SK-N-SH (cell line): ENCODE measurements around the gene PDK2. TPM values are rescaled to one million over a fixed set of nuclear protein-coding genes. Genes with fewer than 3 reads are reported as not detected.

Source experiments
- CTCF ChIA-PET: fragments of 300-600, 350-600 bp; formaldehyde crosslinking; extraction: SDS; loops from one replicate; lab custom pipeline; 2021; lab: Yijun Ruan, JAX
- POLR2A ChIA-PET: fragments of 350-600 bp; sonication (Branson Sonifier 250); formaldehyde crosslinking; extraction: SDS; loops from one replicate; lab custom pipeline; 2020; ENCODE audit warnings: antibody characterized with exemption, inconsistent platforms; lab: Yijun Ruan, JAX
- DNase-seq: peaks from one replicate; pipeline ENCODE4 v3.0.0; 2012
- H2AFZ ChIP-seq: fragments of 200-600 bp; sonication (generic); 2 replicates; pipeline ENCODE4 v1.8.1; 2016; ENCODE audit warnings: antibody characterized with exemption, mild to moderate bottlenecking, low read depth
- H3F3A ChIP-seq: fragments of 200-600 bp; sonication (generic); replicated peaks from 2 replicates; pipeline ENCODE3; 2016; ENCODE audit warnings: antibody characterized with exemption, mild to moderate bottlenecking; ENCODE audit not compliant: insufficient read depth
- H3K27ac ChIP-seq, 2 experiments: fragments of 200-500 bp in 1 of 2; fragments of 200-600 bp in 1 of 2; sonication (Bioruptor generic) in 1 of 2; sonication (generic), shearing (Covaris generic) in 1 of 2; 2 replicates each; pipeline versions ENCODE4 v1.5.1 to v1.6.1; 2014 to 2016; ENCODE audit warnings: low read depth in 2 of 2, inconsistent platforms in 1 of 2, low read length in 1 of 2, mild to moderate bottlenecking in 1 of 2, mixed read lengths in 1 of 2
- H3K27me3 ChIP-seq: fragments of 200-600 bp; sonication (generic), shearing (Covaris generic); 2 replicates; pipeline ENCODE4 v1.6.1; 2016; ENCODE audit warnings: mixed run types; ENCODE audit not compliant: insufficient read depth
- H3K36me3 ChIP-seq, 2 experiments: fragments of 200-500 bp in 1 of 2; fragments of 200-600 bp in 1 of 2; sonication (Bioruptor generic) in 1 of 2; sonication (generic) in 1 of 2; replicated peaks in 1 of 2; 2 replicates each; pipeline versions ENCODE3 to v1.5.1; 2014 to 2016; ENCODE audit warnings: low read length in 1 of 2, mild to moderate bottlenecking in 1 of 2; ENCODE audit not compliant: insufficient read depth in 2 of 2, control insufficient read depth in 1 of 2
- H3K4me1 ChIP-seq, 2 experiments: fragments of 200-500 bp in 1 of 2; fragments of 200-600 bp in 1 of 2; sonication (Bioruptor generic) in 1 of 2; sonication (generic), shearing (Covaris generic) in 1 of 2; 2 replicates each; pipeline versions ENCODE4 v1.5.1 to v1.6.1; 2014 to 2016; ENCODE audit warnings: low read depth in 1 of 2, low read length in 1 of 2, mixed run types in 1 of 2; ENCODE audit not compliant: insufficient read depth in 2 of 2, control insufficient read depth in 1 of 2
- H3K4me2 ChIP-seq: fragments of 200-600 bp; sonication (generic), shearing (Covaris generic); 2 replicates; pipeline ENCODE4 v1.6.1; 2017; ENCODE audit warnings: mixed run types
- H3K4me3 ChIP-seq, 2 experiments: fragments of 200-500 bp in 1 of 2; fragments of 200-600 bp in 1 of 2; sonication (Bioruptor generic) in 1 of 2; sonication (generic), shearing (Covaris generic) in 1 of 2; 2 replicates each; pipeline versions ENCODE4 v1.5.1 to v1.8.1; 2014 to 2016; ENCODE audit warnings: low read depth in 2 of 2, inconsistent platforms in 1 of 2, low read length in 1 of 2, mild to moderate bottlenecking in 1 of 2, mixed read lengths in 1 of 2, moderate library complexity in 1 of 2
- H3K79me2 ChIP-seq: fragments of 200-600 bp; sonication (generic); 2 replicates; pipeline ENCODE4 v1.8.1; 2017; ENCODE audit warnings: mild to moderate bottlenecking; ENCODE audit not compliant: insufficient read depth
- H3K9ac ChIP-seq: fragments of 200-600 bp; sonication (generic); 2 replicates; pipeline ENCODE4 v1.6.1; 2017; ENCODE audit warnings: mixed run types
- H3K9me2 ChIP-seq: fragments of 200-600 bp; sonication (generic); 2 replicates; pipeline ENCODE4 v1.6.1; 2017; ENCODE audit warnings: mixed run types
- H3K9me3 ChIP-seq: fragments of 200-600 bp; sonication (generic); 2 replicates; pipeline ENCODE4 v1.6.1; 2017; ENCODE audit warnings: mixed run types, mild to moderate bottlenecking, moderate library complexity
- H4K20me1 ChIP-seq: fragments of 200-600 bp; sonication (generic); 2 replicates; pipeline ENCODE4 v1.6.1; 2017; ENCODE audit warnings: mild to moderate bottlenecking, mixed run types; ENCODE audit not compliant: insufficient read depth
- CHD2 ChIP-seq: fragments of 150-350 bp; IDR thresholded peaks from 2 replicates; pipeline ENCODE4 v1.6.1; 2018; ENCODE audit warnings: low read length; ENCODE audit not compliant: partially characterized antibody
- ELF1 ChIP-seq: IDR thresholded peaks from 2 replicates; pipeline ENCODE4 v1.4.0; 2012
- FOSL2 ChIP-seq: IDR thresholded peaks from 2 replicates; pipeline ENCODE4 v1.4.0; 2012; ENCODE audit warnings: low read depth, mild to moderate bottlenecking, moderate library complexity, borderline replicate concordance
- FOXJ3 ChIP-seq: sonication (generic); formaldehyde crosslinking; IDR thresholded peaks from 2 replicates; pipeline ENCODE4 v1.5.1; 2020; ENCODE audit warnings: mild to moderate bottlenecking, missing genetic modification reagents
- FOXM1 ChIP-seq: IDR thresholded peaks from 2 replicates; pipeline ENCODE4 v1.4.0; 2012; ENCODE audit warnings: low read depth, mild to moderate bottlenecking
- GABPA ChIP-seq: IDR thresholded peaks from 2 replicates; pipeline ENCODE4 v1.4.0; 2012; ENCODE audit warnings: low read depth, mild to moderate bottlenecking
- GATA2 ChIP-seq: sonication (generic); formaldehyde crosslinking; IDR thresholded peaks from 2 replicates; pipeline ENCODE4 v1.5.0; 2020; ENCODE audit warnings: mild to moderate bottlenecking, missing genetic modification reagents
- IRF3 ChIP-seq: fragments of 150-350 bp; IDR thresholded peaks from 2 replicates; pipeline ENCODE4 v1.6.1; 2016; ENCODE audit warnings: mild to moderate bottlenecking, low read depth, low read length
- MXI1 ChIP-seq: IDR thresholded peaks from 2 replicates; pipeline ENCODE4 v1.6.1; 2012; ENCODE audit warnings: mild to moderate bottlenecking, low read depth, low read length, improper control_type of control experiment
- NFIC ChIP-seq: IDR thresholded peaks from 2 replicates; pipeline ENCODE4 v1.4.0; 2012; ENCODE audit warnings: borderline replicate concordance
- PBX3 ChIP-seq: IDR thresholded peaks from 2 replicates; pipeline ENCODE4; 2012
- POLR2AphosphoS5 ChIP-seq: IDR thresholded peaks from 2 replicates; pipeline ENCODE4 v1.6.1; 2012; ENCODE audit warnings: low read depth, low read length
- RAD21 ChIP-seq: IDR thresholded peaks from 2 replicates; pipeline ENCODE4 v1.6.1; 2012; ENCODE audit warnings: mild to moderate bottlenecking, low read length
- RXRA ChIP-seq: IDR thresholded peaks from 2 replicates; pipeline ENCODE4 v1.4.0; 2012; ENCODE audit warnings: low read depth, mild to moderate bottlenecking, borderline replicate concordance
- SMC3 ChIP-seq: IDR thresholded peaks from 2 replicates; pipeline ENCODE4 v1.6.1; 2012; ENCODE audit warnings: low read depth, low read length, improper control_type of control experiment
- TAF1 ChIP-seq: IDR thresholded peaks from 2 replicates; pipeline ENCODE4 v1.6.1; 2012; ENCODE audit warnings: low read depth, mild to moderate bottlenecking, low read length, moderate library complexity, borderline replicate concordance
- TEAD4 ChIP-seq: IDR thresholded peaks from 2 replicates; pipeline ENCODE4 v1.4.0; 2012; ENCODE audit warnings: mild to moderate bottlenecking, borderline replicate concordance; ENCODE audit not compliant: insufficient read depth
- USF1 ChIP-seq: IDR thresholded peaks from 2 replicates; pipeline ENCODE4 v1.4.0; 2012; ENCODE audit warnings: low read depth, borderline replicate concordance
- WGBS: methylation state at CpG from one replicate; pipeline ENCODE4 v1.1.6; 2017; ENCODE audit warnings: low lambda C conversion rate; 5-methylcytosine and 5-hydroxymethylcytosine counted together
- polyA plus RNA-seq, 3 experiments: library from polyadenylated mRNA; depleted of rRNA; stranded (reverse); fragments of >200 nt; gene quantifications; 2 replicates each; pipeline ENCODE4 v1.2.3, GENCODE V29; 2012
- TF ChIP-seq, protein P1 (sequence below): IDR thresholded peaks from 2 replicates; pipeline ENCODE4 v1.4.0; 2012; ENCODE audit warnings: low read depth, borderline replicate concordance

The PDK2 gene
- polyA plus RNA-seq, 1 of the 3 experiments (the other 2 are of a cell fraction), result 124 TPM

DNA sequence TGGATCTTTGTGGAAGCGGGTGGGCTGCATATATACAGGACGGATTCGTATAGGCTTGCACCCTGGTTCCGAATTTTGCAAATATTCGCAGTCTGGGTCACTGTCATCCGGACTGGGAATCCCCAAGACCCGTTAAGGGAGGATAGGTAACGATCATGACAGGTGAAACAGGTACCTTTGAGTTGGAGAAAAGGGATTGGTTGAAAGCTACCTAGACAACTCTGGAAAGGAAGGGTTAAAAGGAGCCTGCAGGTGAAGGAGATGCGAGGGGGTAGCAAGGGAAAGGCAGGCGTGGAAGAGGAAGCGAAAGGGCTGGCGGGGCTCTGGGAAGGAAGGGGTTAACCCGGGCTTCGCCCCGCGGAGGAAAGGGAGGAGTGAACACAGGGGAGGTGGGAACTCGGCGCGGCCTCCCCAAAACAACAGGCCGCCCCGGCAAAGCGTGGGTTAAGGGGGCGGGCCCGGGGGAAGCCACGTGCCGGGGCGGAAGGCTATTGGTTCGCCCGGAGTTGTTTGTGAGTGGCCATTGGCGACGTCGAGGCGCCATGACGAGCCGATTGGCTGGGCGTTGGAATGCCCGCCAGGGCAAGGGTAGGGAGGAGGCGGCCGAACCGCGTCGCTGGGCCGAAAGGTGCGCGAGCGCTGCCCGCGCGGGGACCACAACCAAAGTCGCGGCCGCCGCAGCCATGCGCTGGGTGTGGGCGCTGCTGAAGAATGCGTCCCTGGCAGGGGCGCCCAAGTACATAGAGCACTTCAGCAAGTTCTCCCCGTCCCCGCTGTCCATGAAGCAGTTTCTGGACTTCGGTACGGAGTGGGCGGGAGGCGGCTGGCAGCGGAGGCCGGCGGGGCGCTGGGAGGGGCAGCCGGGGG lies at the start of gene PDK2 (continued):
- TF ChIP-seq TAF1 (0 out of 2 replicates have a peak, but pooled peaks have one; percentile 21), SMC3 (no peak), IRF3 (peak; percentile 92), GATA2 (CRISPR knock-in tag) (no peak), CHD2 (peak; percentile 82), RAD21 (no peak), FOSL2 (no peak; the same call in 1 of the 2 replicates)
- TF ChIP-seq, protein P1, sequence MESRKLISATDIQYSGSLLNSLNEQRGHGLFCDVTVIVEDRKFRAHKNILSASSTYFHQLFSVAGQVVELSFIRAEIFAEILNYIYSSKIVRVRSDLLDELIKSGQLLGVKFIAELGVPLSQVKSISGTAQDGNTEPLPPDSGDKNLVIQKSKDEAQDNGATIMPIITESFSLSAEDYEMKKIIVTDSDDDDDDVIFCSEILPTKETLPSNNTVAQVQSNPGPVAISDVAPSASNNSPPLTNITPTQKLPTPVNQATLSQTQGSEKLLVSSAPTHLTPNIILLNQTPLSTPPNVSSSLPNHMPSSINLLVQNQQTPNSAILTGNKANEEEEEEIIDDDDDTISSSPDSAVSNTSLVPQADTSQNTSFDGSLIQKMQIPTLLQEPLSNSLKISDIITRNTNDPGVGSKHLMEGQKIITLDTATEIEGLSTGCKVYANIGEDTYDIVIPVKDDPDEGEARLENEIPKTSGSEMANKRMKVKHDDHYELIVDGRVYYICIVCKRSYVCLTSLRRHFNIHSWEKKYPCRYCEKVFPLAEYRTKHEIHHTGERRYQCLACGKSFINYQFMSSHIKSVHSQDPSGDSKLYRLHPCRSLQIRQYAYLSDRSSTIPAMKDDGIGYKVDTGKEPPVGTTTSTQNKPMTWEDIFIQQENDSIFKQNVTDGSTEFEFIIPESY, result no peak

GRCh38 chr17:50046179-50046578 lies 49.0 kb upstream of the PDK2 start:
- H3K27ac ChIP-seq, result peak overlapping the region in 1 of 2 experiments; percentile 100; a peak in 1 of 4 replicates
- no peak overlapping the region for H2AFZ ChIP-seq
- no peak overlapping the region for H3K4me3 ChIP-seq
- DNase-seq, result no peak
- peaks cover 6% of the 10 kb centered on the region; the same call in 1 of the 2 replicates for H3K79me2 ChIP-seq
- H4K20me1 ChIP-seq, result no peaks in the 10 kb centered on the region
- peak; percentile 73 for TF ChIP-seq NFIC
- no peak for TF ChIP-seq GABPA
- H3K9me2 ChIP-seq, result no peaks in the 10 kb centered on the region
- peak overlapping the region; percentile 67; the same call in 1 of the 2 replicates for H3K4me2 ChIP-seq
- ChIA-PET POLR2A (no interaction called here), CTCF (interaction anchor here (0.9 to 6.4 kb wide), 9 partner anchors 10 to 56 kb away, joined by 3 to 52 read pairs (median 7); partner anchors contain the start of gene ITGA3)
- H3K27me3 ChIP-seq, result no peaks in the 10 kb centered on the region
- H3F3A ChIP-seq, result peaks cover 46% of the 10 kb centered on the region
- peaks cover 16 to 49% of the 10 kb centered on the region in 2 experiments; a peak in 3 of 4 replicates for H3K4me1 ChIP-seq
- WGBS, result 78% methylated on average over 2 of the region's 2 CpGs
- H3K36me3 ChIP-seq, result no peaks in the 10 kb centered on the region
- no peak overlapping the region for H3K9ac ChIP-seq
- no peaks in the 10 kb centered on the region for H3K9me3 ChIP-seq

GRCh38 chr17:50046667-50047066 lies 48.5 kb upstream of the PDK2 start:
- H3F3A ChIP-seq, result peaks cover 51% of the 10 kb centered on the region
- no peaks in the 10 kb centered on the region for H4K20me1 ChIP-seq
- no peaks in the 10 kb centered on the region for H3K27me3 ChIP-seq
- H3K4me3 ChIP-seq, result no peak overlapping the region
- DNase-seq, result no peak
- peak overlapping the region in 1 of 2 experiments; percentile 100; a peak in 2 of 4 replicates for H3K27ac ChIP-seq
- no peaks in the 10 kb centered on the region for H3K36me3 ChIP-seq
- H3K9me3 ChIP-seq, result no peaks in the 10 kb centered on the region
- H3K79me2 ChIP-seq, result peaks cover 8% of the 10 kb centered on the region
- ChIA-PET CTCF (interaction anchor here (0.9 to 6.4 kb wide), 9 partner anchors 9 to 57 kb away, joined by 3 to 52 read pairs (median 7); partner anchors contain the start of gene ITGA3), POLR2A (no interaction called here)
- H3K4me2 ChIP-seq, result peak overlapping the region; percentile 67
- no peak overlapping the region for H2AFZ ChIP-seq
- H3K9me2 ChIP-seq, result no peaks in the 10 kb centered on the region
- 77% methylated on average over 3 of the region's 6 CpGs for WGBS
- H3K9ac ChIP-seq, result peak overlapping the region; percentile 67; the same call in 1 of the 2 replicates
- peaks cover 19 to 54% of the 10 kb centered on the region in 2 experiments; a peak in 3 of 4 replicates for H3K4me1 ChIP-seq
- TF ChIP-seq PBX3 (no peak), MXI1 (no peak), TEAD4 (no peak), POLR2AphosphoS5 (no peak), GABPA (no peak), FOXJ3 (CRISPR knock-in tag) (no peak), USF1 (no peak), FOXM1 (no peak), ELF1 (no peak), RXRA (no peak), IRF3 (no peak), RAD21 (no peak)
